HG02970 (cell line): Measurements from ENCODE around the gene SOBP.
"Not testable (repeated sequence)": the region's sequence is repeated elsewhere in the genome, so short reads cannot be mapped to it uniquely, and the experiment has no call there.

Experiments used
- ATAC-seq: cut with Tn5 transposase; IDR thresholded peaks from one replicate; pipeline ENCODE4 v1.9.1; 2021; ENCODE audit warnings: mild to moderate bottlenecking, moderate library complexity, moderate number of reproducible peaks; ENCODE audit not compliant: unreplicated experiment, low FRiP score

SOBP gene, protein sequence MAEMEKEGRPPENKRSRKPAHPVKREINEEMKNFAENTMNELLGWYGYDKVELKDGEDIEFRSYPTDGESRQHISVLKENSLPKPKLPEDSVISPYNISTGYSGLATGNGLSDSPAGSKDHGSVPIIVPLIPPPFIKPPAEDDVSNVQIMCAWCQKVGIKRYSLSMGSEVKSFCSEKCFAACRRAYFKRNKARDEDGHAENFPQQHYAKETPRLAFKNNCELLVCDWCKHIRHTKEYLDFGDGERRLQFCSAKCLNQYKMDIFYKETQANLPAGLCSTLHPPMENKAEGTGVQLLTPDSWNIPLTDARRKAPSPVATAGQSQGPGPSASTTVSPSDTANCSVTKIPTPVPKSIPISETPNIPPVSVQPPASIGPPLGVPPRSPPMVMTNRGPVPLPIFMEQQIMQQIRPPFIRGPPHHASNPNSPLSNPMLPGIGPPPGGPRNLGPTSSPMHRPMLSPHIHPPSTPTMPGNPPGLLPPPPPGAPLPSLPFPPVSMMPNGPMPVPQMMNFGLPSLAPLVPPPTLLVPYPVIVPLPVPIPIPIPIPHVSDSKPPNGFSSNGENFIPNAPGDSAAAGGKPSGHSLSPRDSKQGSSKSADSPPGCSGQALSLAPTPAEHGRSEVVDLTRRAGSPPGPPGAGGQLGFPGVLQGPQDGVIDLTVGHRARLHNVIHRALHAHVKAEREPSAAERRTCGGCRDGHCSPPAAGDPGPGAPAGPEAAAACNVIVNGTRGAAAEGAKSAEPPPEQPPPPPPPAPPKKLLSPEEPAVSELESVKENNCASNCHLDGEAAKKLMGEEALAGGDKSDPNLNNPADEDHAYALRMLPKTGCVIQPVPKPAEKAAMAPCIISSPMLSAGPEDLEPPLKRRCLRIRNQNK

DNA sequence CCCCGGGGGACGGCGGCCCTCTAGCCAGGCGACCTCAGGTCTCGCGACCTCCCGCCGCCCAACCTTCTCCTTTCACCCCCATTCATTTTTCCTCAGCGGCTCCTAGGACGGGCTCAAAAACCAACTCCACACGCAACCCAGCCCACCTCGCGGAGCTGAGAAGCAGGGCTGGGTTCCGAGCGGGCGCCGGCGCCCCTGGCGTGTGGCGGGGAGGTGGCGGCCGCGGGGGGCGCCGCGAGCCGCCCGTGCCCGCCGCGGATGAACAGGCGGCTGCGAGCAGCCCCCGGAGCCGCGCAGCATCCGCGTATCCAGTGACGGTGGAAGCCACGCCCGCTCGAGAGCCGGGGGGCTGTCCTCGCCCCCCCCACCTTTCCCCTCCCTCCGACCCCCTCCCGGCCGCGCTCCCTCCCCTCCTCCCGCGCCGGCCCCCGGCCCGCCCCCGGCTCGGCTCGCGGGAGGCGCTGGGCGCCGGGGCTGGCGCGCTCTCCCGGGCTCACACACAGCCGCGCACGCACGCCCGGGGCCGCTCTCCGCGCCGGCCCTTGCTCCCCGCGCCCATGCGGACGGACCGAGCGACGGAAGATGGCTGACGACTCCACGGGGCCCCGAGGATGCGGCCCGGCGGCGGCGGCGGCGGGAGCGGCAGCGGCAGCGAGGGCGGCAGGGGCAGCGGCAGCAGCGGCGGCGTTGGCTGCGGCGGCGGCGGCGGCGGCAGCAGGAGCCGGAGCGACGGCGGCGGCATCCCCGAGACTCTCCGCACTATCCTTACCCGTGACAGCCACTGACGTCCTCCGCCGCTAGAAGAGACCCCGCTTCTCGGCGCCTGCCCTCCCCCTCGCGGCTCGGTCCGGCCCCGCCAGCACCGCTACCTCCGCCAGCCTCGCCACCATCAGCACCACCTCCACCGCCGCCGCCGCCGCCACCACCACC is at the start of gene SOBP:
Gene SOBP, plus strand, starts transcription at position 482 of the 930 bp plus-strand sequence. CDS start 500 bp downstream, outside the sequence.
- no peak for ATAC-seq

DNA sequence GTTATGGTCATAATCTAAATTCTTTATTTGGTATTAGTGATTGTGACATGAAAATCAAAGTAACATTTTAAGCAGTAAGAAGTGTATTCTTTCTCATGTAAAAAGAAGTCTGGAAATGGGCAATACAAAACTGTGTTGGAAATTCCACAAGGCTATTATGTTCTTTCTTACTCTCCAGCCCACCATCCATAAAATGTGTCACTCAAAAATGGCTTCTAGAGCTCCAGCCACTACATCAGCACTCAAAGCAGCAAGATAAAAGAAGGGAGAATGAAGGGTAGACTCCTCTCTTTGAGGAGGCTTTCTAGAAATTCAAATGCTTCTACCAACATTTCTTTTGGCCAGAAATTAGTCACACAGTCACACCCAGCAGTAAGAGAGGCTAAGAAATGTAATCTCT is 49.0 kb upstream of the SOBP start:
- no peak for ATAC-seq

DNA sequence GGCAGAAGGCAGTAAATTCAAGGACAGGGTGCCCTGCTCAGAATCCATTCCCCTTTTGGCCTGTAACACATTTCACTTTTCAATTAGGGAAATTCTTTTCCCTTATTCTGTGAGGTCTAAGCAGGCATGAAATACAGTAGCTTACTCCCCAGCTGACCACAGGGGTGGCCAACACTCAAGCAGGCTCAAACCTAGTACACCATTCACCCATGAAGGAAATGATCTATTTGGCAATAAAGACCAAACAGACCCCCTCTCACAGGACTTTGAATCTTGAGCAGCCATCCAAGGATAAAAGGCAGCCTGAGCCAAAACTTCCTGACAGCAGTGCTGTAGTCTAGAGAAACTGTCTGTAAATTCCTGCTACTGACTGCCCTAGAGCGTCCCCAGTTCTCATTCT is 48.2 kb upstream of the SOBP start:
- ATAC-seq, result no peak

DNA sequence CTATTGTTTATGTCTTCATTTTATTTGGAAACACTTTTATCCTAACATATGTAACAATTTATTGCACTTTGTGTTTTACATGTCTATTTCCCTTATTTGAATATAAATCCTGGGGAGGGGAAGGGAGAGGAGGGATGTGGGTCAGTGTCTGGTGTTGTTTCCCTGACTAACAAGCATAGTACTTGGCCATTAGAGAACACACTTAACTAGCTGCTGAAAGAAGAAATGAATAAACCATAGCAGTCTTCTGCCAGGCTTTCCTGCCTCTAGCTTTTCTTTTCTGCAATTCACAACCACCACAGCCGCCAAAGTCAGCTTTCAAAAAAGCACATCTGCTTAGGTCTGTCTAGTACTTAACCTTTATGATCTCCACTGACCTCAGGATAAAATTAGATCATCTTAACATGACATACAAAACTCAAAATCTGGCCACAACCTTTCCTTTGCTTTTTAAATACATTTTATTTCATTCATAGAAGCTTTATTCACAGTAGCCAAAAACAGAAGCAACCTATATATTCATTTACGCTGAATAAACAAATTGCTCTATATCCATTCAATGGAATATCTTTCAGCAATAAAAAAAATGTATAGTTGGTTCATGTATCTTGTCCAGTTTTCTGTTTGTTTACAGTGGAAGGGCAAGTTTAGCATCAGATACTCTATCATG is 46.8 kb upstream of the SOBP start:
- ATAC-seq, result no peak

DNA sequence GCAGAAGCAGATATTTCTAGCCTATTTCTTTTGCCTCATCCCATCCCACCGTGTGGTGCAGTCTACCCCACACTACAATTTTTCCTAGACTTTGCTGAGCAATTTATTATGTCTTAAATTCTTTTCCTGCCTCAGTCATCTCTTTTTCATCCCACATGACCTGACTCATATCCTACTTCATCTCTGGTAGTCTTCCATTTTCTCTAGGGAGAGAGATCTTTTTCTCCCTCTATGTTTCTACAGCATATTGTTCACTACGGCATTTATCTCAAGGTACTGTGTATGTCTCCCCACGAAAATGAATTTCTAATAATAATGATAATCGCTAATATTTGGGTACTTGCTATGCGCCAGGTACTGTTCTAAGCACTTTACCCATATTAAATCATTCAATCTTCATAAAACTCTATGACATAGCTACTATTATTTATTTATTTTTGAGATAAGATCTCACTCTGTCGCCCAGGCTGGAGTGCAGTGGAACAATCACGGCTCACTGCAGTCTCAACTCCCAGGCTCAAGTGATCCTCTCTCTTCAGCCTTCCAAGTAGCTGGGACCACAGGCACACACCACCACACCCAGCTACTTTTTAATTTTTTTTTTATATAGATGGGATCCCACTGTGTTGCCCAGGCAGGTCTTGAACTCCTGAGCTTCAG is 46.2 kb upstream of the SOBP start:
- no peak for ATAC-seq

DNA sequence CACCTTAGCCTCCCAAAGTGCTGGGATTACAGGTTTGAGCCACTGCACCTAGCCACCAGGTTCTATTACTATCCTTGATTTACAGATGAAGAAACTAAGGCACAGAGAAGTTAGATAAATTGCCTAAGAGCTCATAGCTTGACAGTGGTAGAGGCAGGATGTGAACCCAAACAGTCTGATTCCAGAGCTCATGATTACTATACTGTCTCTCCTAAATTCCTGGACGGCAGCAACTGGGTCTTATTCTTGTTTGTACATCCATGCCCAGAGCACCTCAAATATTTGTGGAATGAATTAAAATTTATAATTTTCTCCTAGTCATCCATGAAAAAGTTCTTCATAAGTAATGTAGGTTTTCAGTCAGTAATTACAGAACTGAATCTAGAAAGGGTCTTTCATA is 45.6 kb upstream of the SOBP start:
- ATAC-seq, result no peak

DNA sequence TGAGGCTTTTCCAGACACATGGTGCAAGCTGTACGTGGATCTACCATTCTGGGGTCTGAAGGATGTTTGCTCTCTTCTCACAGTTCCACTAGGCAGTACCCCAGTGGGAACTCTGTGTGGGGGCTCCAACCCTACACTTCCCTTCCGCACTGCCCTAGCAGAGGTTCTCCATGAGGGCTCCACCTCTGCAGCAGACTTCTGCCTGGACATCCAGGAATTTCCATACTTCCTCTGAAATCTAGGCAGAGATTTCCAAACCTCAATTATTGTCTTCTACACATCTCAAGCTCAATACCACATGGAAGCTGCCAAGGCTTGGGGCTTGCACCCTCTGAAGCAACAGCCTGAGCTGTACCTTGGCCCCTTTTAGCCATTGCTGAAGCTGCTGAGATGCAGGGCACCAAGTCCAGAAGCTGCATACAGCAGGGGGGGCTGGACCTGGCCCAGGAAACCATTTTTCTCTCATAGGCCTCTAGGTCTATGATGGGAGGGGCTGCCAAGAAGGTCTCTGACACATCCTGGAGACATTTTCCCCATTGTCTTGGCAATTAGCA is 42.2 kb upstream of the SOBP start:
- ATAC-seq, result no peak

DNA sequence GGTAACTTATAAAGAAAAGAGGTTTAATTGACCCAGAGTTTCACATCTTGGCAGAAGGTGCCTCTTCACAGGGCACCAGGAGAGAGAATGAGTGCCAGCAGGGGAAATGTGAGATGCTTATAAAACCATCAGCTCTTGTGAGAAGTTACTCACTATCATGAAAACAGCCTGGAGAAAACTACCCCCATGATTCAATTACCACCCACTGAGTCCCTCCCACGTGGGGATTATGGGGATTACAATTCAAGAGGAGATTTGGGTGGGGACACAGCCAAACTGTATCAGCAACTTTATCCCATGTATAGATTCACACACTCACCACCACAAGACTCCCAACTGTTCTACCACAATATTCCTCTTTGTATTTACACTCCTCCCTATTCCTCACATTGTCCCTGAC is 41.1 kb upstream of the SOBP start:
- ATAC-seq, result no peak

DNA sequence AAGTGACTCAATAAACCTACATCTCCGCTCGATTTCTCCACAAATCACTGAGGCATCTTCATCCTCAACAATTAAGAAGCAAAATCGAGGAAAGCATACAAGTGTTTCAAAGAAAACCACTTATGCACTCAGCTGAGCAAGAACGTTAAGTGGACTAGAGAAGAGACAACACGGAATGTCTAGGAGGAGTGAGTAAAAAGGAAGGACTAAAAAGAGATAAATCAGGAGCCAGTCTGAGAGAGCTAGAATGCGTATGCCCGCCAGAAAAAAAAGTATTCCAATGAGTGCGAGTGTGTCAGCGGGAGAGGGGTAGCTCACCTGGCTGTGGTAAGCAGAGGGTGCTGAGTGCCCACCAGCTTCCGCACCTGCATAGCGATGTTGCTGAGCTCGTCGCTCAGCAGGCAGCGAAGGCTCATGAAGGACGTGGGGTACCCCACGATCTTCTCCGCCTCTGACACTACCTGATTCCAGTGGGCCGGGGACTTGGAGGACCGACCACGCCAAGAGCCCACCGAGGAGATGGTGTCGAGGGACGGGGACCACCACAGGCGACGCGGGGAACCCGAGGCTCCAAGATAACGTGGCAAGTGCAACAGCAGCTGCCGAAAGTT is 31.1 kb upstream of the SOBP start:
- peak; percentile 8 for ATAC-seq

DNA sequence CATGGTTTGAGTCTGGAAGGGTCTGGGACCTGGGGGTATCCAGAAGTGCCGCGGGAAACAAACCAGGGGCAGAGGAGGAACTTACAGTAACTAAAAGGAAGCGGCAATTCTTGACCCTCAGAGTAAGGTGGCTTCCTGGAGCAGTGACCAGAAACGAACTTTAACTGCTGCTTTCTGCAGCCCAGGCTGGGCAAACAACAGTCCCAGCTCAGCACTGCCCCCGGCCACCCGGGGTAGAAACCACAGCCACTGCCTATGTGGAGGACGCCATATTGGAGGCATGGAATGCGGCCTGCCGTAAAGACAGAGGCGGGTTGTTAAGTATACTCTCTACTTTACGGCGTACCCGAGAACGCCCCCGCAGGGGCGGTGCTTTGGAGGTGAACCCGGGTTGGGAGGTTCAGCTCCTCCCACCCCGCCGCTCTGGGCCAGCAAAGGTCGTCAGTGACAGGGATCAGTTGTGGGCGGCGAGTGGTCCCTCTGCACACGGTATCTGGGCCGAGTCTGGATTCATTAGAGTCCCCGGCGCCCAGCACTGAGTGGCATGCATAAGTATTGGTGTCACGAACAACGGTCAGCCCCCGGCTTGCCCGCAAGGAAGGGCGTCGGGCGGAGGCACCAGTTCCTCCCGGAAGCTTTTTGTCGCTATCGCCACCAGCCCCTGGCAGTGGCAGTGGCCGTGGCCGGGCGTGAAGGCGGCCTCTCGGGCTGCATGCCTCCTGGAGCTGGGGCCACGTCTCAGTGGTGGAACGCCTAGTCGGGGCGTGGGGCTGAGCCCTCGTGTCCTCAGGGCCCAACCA is 30.4 kb upstream of the SOBP start, which contains the start of gene PDSS2:
Gene PDSS2, minus strand, starts transcription at position 282 of the 800 bp plus-strand sequence. Its CDS starts 279 bp downstream, at position 3.
- ATAC-seq, result peak; percentile 95

DNA sequence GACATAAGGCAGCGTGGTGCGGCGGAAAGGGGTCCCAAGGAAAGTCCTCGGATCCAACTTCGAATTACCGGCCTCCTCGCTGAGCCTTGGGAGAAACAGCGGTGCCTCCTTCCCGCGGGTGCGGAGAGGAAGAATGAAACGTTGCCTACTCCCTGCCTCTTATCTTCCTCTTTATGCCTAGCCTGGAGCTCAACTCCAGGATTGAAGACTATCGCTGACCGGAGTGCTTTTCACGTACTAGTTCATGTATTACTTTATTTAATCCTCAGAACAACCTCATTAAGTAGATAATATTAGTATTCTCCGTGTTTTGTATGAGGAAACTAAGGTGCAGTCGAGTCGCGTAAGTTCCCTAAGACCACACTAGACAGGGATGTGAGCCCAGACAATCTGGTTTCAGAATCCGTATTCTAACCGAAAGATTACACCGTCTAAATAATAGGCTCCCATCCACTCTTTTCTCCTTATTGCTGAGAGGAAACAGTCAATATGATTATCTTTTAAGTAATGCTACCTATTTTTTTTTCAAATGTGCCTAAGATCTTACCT is 29.8 kb upstream of the SOBP start:
- no peak for ATAC-seq

DNA sequence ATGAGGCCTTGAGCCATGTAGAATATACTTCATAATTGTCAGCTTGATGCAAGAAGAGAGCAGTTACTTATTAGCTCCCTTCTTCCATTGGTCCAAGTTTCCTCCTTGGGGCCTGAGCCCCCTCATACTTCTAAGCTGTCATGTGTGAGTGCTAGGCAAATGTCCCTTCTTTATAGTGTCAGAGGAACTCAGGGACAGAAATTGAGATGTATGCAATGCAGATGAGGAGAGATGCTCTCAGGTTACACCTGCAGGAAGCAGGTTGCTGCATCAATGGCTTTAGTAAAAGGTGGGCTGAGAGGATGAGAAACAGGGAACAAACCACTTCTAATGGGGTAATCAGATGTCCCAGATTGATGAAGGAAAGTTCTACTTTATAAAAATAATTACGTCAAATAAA is 23.9 kb upstream of the SOBP start:
- ATAC-seq, result no peak

DNA sequence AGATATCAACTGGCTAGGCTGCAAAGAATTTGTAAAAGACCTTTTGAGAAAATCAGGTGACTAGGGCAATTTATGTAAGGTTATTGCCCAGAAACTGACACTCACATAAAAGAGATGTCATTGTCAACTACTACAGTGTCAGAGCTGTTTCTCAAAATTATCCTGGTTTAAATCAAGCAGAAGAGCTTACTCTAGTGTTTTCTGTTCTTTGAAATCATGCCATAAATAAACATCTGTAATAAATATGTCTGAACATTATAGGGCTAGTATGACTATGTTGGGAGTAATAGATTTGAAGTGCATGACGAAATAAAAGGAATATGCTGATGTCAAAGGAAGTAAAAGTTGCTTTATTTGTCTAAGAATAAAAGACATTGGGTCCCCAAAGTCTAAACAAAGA is 19.6 kb upstream of the SOBP start:
- no peak for ATAC-seq

DNA sequence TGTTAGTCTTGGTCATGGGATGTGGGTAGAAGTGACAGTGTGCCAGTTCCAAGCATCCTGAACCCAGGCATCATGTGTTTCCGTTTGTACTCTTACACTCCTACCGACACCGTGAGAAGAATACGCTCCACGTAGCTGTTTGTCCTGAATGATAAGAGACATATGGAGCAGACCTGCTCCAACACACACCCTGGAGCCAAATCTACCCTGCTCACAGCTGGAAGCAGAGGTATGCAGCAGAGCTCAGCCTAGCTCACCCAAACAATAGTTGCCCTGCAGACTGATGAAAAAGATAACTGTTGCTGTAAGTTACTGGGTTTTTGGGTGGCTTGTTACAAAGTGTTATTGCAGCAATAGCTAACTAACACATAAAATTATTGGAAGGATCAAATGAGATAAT is 16.3 kb upstream of the SOBP start:
- no peak for ATAC-seq

DNA sequence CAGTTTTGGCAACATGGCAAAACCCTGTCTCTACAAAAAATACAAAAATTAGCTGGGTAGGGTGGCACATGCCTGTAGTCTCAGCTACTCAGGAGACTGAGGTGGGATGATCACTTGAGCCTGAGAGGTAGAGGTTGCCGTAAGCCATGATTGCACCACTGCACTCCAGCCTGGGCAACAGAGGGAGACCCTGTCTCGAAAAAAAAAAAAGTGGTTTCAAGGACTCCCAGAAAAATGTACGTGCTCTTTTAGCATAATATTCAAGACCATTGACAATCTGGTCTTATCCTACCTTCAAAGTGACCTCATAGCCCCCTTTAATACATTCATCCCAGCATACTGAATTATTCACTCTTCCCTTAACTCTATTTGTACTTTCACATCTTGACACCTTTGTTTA is 14.6 kb upstream of the SOBP start:
- not testable (repeated sequence) for ATAC-seq

DNA sequence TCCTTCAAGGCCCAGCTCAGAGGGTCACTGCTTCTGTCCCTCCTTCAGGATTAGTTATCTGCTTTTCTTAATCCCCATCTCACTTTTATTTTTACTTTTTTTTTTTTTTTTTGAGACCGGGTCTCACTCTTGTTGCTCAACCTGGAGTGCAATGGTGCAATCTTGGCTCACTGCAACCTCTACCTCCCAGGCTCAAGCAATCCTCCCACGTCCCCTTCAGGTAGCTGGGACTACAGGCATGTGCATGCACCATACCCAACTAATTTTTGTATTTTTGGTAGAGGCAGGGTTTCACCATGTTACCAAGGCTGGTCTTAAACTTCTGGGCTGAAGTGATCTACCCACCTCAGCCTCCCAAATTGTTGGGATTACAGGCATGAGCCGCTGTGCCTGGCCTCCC is 14.1 kb upstream of the SOBP start:
- not testable (repeated sequence) for ATAC-seq

DNA sequence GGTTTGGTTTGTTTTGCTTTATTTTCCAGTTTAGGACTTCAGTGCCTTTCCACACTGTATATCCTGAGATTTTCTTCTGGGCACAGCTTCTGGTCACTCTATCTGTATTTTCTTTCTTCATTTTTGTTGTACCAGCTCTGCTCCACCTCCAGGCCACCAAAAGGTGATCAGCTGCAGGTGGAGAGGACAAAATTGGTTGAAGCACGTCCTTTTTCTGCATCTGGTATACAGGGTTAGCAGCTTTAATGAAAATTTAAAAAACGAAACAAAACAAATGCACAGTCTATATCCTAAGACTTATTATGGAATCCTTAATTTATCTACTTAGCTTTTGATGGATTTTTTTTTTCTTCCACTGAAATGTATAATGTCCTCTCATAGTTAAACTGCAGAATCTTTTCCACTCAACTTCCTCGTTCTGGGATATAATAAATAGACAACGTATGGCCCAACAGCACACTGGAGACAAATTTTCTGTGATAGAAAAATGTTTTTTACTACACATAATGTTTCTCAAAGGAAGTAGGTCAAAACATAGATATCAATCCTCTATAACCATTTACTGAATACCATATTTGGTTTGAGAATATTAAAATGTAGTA is 10.7 kb upstream of the SOBP start:
- ATAC-seq, result no peak
